ENCODE measurements around the gene FAM81B. TPM values are rescaled to one million over a fixed set of nuclear protein-coding genes. Genes with fewer than 3 reads are reported as not detected.

Gene FAM81B
- total and polyA plus RNA-seq, 11 donors = 1.2 to 6.6 (median 2.1) TPM; not detected in 2

DNA sequence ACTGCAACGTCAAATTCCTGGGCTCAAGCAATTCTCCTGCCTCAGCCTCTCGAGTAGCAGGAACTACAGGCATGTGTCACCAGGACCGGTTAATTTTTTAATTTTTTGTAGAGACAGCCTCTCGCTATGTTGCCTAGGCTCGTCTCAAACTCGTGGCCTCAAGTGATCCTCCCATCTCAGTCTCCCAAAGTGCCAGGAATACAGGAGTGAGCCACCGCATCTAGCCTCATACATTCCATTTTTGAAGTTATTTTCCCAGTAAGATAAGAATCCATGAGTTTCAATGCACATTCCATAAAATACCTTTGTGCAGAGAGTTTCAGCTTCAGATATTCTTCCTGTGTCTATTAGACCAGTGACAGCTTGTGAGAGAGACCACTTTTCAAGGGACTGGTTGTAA lies 93.3 kb downstream of the FAM81B start:
- DNase-seq (no peak), ATAC-seq (no peak)
- peaks cover 4 to 100% (median 96%) of the 10 kb centered on the region in 9 donors for H3K36me3 ChIP-seq
- no peaks in the 10 kb centered on the region for H3K4me1 ChIP-seq
- H3K27ac ChIP-seq = no peak overlapping the region
- no peaks in the 10 kb centered on the region for H3K27me3 ChIP-seq
- H3K4me3 ChIP-seq = no peak overlapping the region
- intact Hi-C loops (cut with DNase I) = no loop called here
- no peak for TF ChIP-seq CTCF (IDR thresholded peaks at IDR 0.05)
- TF ChIP-seq POLR2A (IDR thresholded peaks at IDR 0.05) = no peak
- H3K9me3 ChIP-seq = peaks cover 0 to 26% (median 20%) of the 10 kb centered on the region in 12 donors
- WGBS, 4 donors = 93 to 100% (median 94%) methylated on average over 7 of the region's 7 CpGs

DNA sequence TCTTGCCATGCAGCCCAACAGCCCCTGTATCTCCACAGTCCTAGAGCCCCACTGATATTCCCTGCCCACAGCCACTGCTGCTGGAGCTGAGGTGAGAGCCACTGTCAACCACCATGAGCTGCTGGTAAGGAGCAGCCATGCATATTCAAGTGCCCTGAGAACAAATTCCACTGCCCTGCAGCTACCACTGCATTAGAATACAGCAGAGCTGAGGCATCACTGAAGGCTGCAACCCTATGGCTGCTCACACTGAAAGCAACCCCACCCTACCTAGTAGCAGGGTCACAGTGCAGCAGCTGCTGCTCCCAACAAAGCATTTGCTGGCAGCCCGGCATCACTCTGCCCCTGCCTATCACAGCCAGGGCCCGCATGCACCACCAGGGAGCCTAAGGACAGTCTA lies 95.0 kb downstream of the FAM81B start:
- Histone ChIP-seq H3K27me3 (no peaks in the 10 kb centered on the region), H3K4me3 (no peak overlapping the region), H3K27ac (no peak overlapping the region), H3K36me3 (peaks cover 5 to 100% (median 97%) of the 10 kb centered on the region in 9 donors), H3K4me1 (no peaks in the 10 kb centered on the region), H3K9me3 (peaks cover 0 to 32% (median 22%) of the 10 kb centered on the region in 12 donors)
- no peak for TF ChIP-seq CTCF (IDR thresholded peaks at IDR 0.05)
- no peak for TF ChIP-seq POLR2A (IDR thresholded peaks at IDR 0.05)
- WGBS, 4 donors = 96 to 100% (median 99%) methylated on average over 2 of the region's 2 CpGs
- DNase-seq (no peak), ATAC-seq (peak in 1 of 4 donors; percentile 44)
- intact Hi-C loops (cut with DNase I) = no loop called here

DNA sequence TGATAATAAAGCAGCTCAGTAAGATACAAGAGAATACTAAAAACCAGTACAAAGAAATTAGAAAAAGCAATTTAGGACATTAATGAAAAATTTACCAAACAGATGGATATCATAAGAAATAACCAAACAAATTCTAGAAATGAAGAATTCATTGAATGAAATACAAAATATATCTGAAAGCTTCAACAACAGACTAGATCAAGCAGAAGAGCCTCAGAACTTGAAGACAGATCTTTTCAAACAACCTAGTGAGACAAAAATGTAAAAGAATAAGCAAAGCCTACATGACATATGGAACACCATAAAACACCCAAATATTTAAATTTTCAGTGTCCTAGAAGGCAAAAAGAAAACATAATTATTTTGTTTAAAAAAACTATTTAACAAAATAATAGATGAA lies 96.7 kb downstream of the FAM81B start:
- no peak overlapping the region for H3K27ac ChIP-seq
- intact Hi-C loops (cut with DNase I) = no loop called here
- peaks cover 5 to 97% (median 90%) of the 10 kb centered on the region in 9 donors for H3K36me3 ChIP-seq
- no peak for ATAC-seq
- no peak for DNase-seq
- peaks cover 0 to 32% (median 22%) of the 10 kb centered on the region in 12 donors for H3K9me3 ChIP-seq
- H3K27me3 ChIP-seq = no peaks in the 10 kb centered on the region
- H3K4me1 ChIP-seq = no peaks in the 10 kb centered on the region
- TF ChIP-seq POLR2A (IDR thresholded peaks at IDR 0.05) (no peak), CTCF (IDR thresholded peaks at IDR 0.05) (no peak)
- no peak overlapping the region for H3K4me3 ChIP-seq

Other genes with a start within 250 kb of the FAM81B start
- gene MCTP1, start 106.3 kb upstream of the FAM81B start, total RNA-seq = 10 to 100 TPM in 2 of 9 donors, 1 to 10 TPM in 7; 3.2 to 28.4 (median 6.1) TPM
- gene MCTP1, start 106.3 kb upstream of the FAM81B start, polyA plus RNA-seq = 1 to 10 TPM in 1 of 2 donors, under 1 TPM in 1; 0.91 to 5.4 TPM
- gene SKIC3, start 163.6 kb downstream of the FAM81B start, total RNA-seq = 10 to 100 TPM; 40.3 to 80.2 (median 68.9) TPM
- 10 to 100 TPM; 12.9 to 27.9 TPM for gene SKIC3, start 163.6 kb downstream of the FAM81B start, polyA plus RNA-seq
- gene ARSK, start 163.7 kb downstream of the FAM81B start, total RNA-seq = 1 to 10 TPM; 2.3 to 5.7 (median 3.5) TPM
- 1 to 10 TPM; 1.8 to 4.4 TPM for gene ARSK, start 163.7 kb downstream of the FAM81B start, polyA plus RNA-seq
- under 1 TPM in 3 of 9 donors, not detected in 6; 0.13 to 0.25 (median 0.17) TPM for gene GPR150, start 228.7 kb downstream of the FAM81B start, total RNA-seq
- gene GPR150, start 228.7 kb downstream of the FAM81B start, polyA plus RNA-seq = under 1 TPM; 0.04 to 0.11 TPM

All from heart left ventricle (tissue), 16 donors.